GM13976 (cell line): ENCODE data around the gene PAPSS2.
"Not testable (repeated sequence)": the region's sequence is repeated elsewhere in the genome, so short reads cannot be mapped to it uniquely, and the experiment has no call there.

Source experiments
- DNase-seq: peaks from one replicate; pipeline ENCODE4 v3.0.0; 2012; ENCODE audit warnings: low spot score
- CTCF ChIP-seq: IDR thresholded peaks from 2 replicates; pipeline ENCODE4 v1.5.1; 2012; ENCODE audit warnings: borderline replicate concordance, mild to moderate bottlenecking; ENCODE audit not compliant: insufficient read depth; ENCODE audit errors: extremely low read depth, missing control alignments, control extremely low read depth
- in situ Hi-C: fragments of 300-500 bp; cut with MboI; formaldehyde crosslinking; loops from one replicate; pipeline ENCODE4 v1.12.0; 2022; ENCODE audit warnings: low sequenced_read_pairs, mixed read lengths, inconsistent platforms; ENCODE audit not compliant: unreplicated experiment

Gene PAPSS2

GRCh38 chr10:87739703-87740102, 80.0 kb downstream of the PAPSS2 start:
- in situ Hi-C loops: loop anchor here (10.0 kb wide), 2 partner anchors 85 to 205 kb away; partner anchors contain the start of gene PAPSS2
- TF ChIP-seq CTCF: no peak
- no peak for DNase-seq

- no peak for DNase-seq
- TF ChIP-seq CTCF: no peak
- in situ Hi-C loops: no loop called here
Measured at GRCh38 chr10:87740254-87740655, 80.6 kb downstream of the PAPSS2 start.

- in situ Hi-C loops, DNase-seq: not testable (repeated sequence)
Measured at GRCh38 chr10:87742992-87743610, 83.4 kb downstream of the PAPSS2 start.

GRCh38 chr10:87744606-87745005, 84.9 kb downstream of the PAPSS2 start:
- in situ Hi-C loops: no loop called here
- DNase-seq: no peak
- no peak for TF ChIP-seq CTCF

- no peak for TF ChIP-seq CTCF
- no peak for DNase-seq
- in situ Hi-C loops: no loop called here
Measured at GRCh38 chr10:87746911-87747310, 87.2 kb downstream of the PAPSS2 start.

GRCh38 chr10:87748244-87748643, 88.6 kb downstream of the PAPSS2 start:
- DNase-seq, in situ Hi-C loops: not testable (repeated sequence)

- TF ChIP-seq CTCF: no peak
- in situ Hi-C loops: no loop called here
- DNase-seq: no peak
Measured at GRCh38 chr10:87750001-87750671, 90.5 kb downstream of the PAPSS2 start.
